Sigmoid colon (tissue), 4 donors: ENCODE data around the gene ARHGAP33.

ENCODE experiments used
- EP300 ChIP-seq, 4 donors: sonication (generic); formaldehyde crosslinking; IDR thresholded peaks; one replicate each; pipeline ENCODE4 v1.6.1; 2017; ENCODE audit warnings: antibody characterized with exemption in 4 of 4
- POLR2A ChIP-seq, 2 donors: fragments of 450-650 bp; IDR thresholded peaks; one replicate each; pipeline ENCODE4 v1.6.1; 2016; ENCODE audit warnings: antibody characterized with exemption in 2 of 2, mild to moderate bottlenecking in 2 of 2, moderate library complexity in 2 of 2
- TF ChIP-seq, protein P1 (sequence below), 4 experiments: fragments of 450-650 bp in 3 of 4; fragments of 200-600 bp in 1 of 4; IDR thresholded peaks; one replicate each; pipeline ENCODE4 v1.5.1; 2016 to 2019; ENCODE audit warnings: antibody characterized with exemption in 4 of 4, mild to moderate bottlenecking in 3 of 4, moderate library complexity in 2 of 4

DNA sequence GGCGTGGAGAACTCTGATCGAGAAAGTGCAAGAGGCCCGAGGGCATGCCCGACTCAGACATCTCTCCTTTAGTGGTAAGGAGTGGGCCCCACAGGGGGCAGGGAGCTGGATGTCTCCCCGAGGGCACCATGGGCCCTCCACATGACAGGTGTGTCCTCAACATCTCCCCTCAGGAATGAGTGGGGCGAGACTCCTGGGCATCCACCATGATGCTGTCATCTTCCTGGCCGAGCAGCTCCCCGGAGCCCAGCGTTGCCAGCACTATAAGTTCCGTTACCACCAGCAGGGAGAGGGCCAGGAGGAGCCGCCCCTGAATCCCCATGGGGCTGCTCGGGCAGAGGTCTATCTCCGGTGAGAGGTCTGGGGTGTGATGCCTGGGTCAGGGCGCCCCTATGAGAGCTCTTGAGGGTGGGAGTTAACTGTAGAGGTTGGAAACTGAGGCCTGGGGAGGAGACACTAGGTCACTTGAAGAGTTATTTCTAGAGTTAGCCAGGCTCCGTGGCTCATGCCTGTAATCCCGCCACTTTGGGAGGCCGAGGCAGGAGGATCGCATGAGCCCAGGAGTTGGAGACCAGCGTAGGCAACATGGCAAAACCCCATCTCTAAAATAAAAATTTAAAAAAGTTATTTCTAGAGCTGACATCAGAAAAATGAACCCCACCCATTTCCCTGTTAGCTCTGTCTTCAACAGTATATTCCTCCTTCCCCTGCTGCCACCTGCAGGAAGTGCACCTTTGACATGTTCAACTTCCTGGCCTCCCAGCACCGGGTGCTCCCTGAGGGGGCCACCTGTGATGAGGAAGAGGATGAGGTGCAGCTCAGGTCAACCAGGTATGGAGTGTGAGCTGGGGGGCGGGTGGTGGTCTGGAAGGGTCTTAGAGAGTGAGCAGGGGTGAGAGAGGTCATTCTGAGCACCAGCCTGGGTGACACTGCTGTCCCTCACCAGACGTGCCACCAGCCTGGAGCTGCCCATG, 38.2 kb upstream of the ARHGAP33 start:
- TF ChIP-seq POLR2A (IDR thresholded peaks at IDR 0.05) (no peak), EP300 (IDR thresholded peaks at IDR 0.05) (no peak)
- TF ChIP-seq, protein P1, sequence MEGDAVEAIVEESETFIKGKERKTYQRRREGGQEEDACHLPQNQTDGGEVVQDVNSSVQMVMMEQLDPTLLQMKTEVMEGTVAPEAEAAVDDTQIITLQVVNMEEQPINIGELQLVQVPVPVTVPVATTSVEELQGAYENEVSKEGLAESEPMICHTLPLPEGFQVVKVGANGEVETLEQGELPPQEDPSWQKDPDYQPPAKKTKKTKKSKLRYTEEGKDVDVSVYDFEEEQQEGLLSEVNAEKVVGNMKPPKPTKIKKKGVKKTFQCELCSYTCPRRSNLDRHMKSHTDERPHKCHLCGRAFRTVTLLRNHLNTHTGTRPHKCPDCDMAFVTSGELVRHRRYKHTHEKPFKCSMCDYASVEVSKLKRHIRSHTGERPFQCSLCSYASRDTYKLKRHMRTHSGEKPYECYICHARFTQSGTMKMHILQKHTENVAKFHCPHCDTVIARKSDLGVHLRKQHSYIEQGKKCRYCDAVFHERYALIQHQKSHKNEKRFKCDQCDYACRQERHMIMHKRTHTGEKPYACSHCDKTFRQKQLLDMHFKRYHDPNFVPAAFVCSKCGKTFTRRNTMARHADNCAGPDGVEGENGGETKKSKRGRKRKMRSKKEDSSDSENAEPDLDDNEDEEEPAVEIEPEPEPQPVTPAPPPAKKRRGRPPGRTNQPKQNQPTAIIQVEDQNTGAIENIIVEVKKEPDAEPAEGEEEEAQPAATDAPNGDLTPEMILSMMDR (IDR thresholded peaks at IDR 0.05): no peak
